H1 (cell line): ENCODE measurements around the gene ST8SIA4. TPM values are rescaled to one million over a fixed set of nuclear protein-coding genes. Genes with fewer than 3 reads are reported as not detected.

ENCODE experiments used
- CTCF ChIA-PET: fragments of 300-600 bp; sonication (Branson Sonifier 250); formaldehyde crosslinking; loops from one replicate; lab custom pipeline; 2021; ENCODE audit not compliant: partially characterized antibody; lab: Charles Lee
- POLR2A ChIA-PET: fragments of 300-600 bp; sonication (Branson Sonifier 250); formaldehyde crosslinking; loops from one replicate; lab custom pipeline; 2021; ENCODE audit warnings: inconsistent platforms; ENCODE audit not compliant: partially characterized antibody; lab: Charles Lee
- DNase-seq, 2 experiments: peaks; one replicate each; pipeline versions ENCODE4 v3.0.0 to v3.0.0-alpha.2; 2010 to 2022; ENCODE audit warnings: low spot score in 2 of 2, low read depth in 1 of 2, mixed read lengths in 1 of 2
- FAIRE-seq: peaks from 2 replicates; lab custom pipeline; 2011; peaks lifted over from hg19 to GRCh38; lab: Jason Lieb, UNC
- H2AFZ ChIP-seq: 2 replicates; pipeline ENCODE4 v1.8.1; 2012; ENCODE audit warnings: low read length, inconsistent platforms
- H2AK5ac ChIP-seq: 2 replicates; pipeline ENCODE4 v1.6.1; 2013; ENCODE audit warnings: low read depth, low read length
- H2BK120ac ChIP-seq: replicated peaks from 2 replicates; pipeline ENCODE3; 2013; ENCODE audit warnings: low read depth, low read length, inconsistent platforms
- H2BK12ac ChIP-seq: 2 replicates; pipeline ENCODE4 v1.6.1; 2013; ENCODE audit warnings: low read depth, low read length
- H2BK15ac ChIP-seq: 2 replicates; pipeline ENCODE4 v1.6.1; 2013; ENCODE audit warnings: low read length
- H2BK20ac ChIP-seq: 2 replicates; pipeline ENCODE4 v1.6.1; 2013; ENCODE audit warnings: low read length
- H2BK5ac ChIP-seq: 2 replicates; pipeline ENCODE4 v1.6.1; 2013; ENCODE audit warnings: low read depth, low read length
- H3K14ac ChIP-seq: 2 replicates; pipeline ENCODE4 v1.6.1; 2013; ENCODE audit warnings: inconsistent platforms; ENCODE audit not compliant: insufficient read length
- H3K18ac ChIP-seq: 2 replicates; pipeline ENCODE4 v1.6.1; 2013; ENCODE audit warnings: low read length; ENCODE audit errors: extremely low read depth
- H3K23ac ChIP-seq: 2 replicates; pipeline ENCODE4 v1.6.1; 2013; ENCODE audit warnings: inconsistent platforms; ENCODE audit not compliant: insufficient read length
- H3K23me2 ChIP-seq: 2 replicates; pipeline ENCODE4 v1.6.1; 2013; ENCODE audit warnings: low read depth, low read length
- H3K27ac ChIP-seq: 2 replicates; pipeline ENCODE4 v1.6.1; 2011; ENCODE audit warnings: low read depth, low read length, inconsistent platforms
- H3K27me3 ChIP-seq, 4 experiments: replicated peaks in 1 of 4; 1 replicate in 1 of 4; 2 replicates in 3 of 4; pipeline versions ENCODE4 v1.6.1 to v1.8.1; 2011 to 2013; ENCODE audit warnings: low read length in 3 of 4, mild to moderate bottlenecking in 3 of 4, inconsistent platforms in 2 of 4, mixed read lengths in 2 of 4, moderate library complexity in 1 of 4; ENCODE audit not compliant: control insufficient read depth in 3 of 4, insufficient read depth in 3 of 4; ENCODE audit errors: extremely low read depth in 1 of 4
- H3K36me3 ChIP-seq, 4 experiments: 2 replicates each; pipeline versions ENCODE4 v1.6.1 to v1.8.1; 2011 to 2013; ENCODE audit warnings: mild to moderate bottlenecking in 4 of 4, low read length in 3 of 4, moderate library complexity in 2 of 4, control low read depth in 1 of 4, inconsistent platforms in 1 of 4; ENCODE audit not compliant: insufficient read depth in 4 of 4, control insufficient read depth in 2 of 4
- H3K4ac ChIP-seq: replicated peaks from 2 replicates; pipeline ENCODE3; 2013; ENCODE audit warnings: low read length, low read depth, mixed read lengths, inconsistent platforms; ENCODE audit not compliant: insufficient read length
- H3K4me1 ChIP-seq, 4 experiments: replicated peaks in 1 of 4; 1 replicate in 1 of 4; 2 replicates in 3 of 4; pipeline versions ENCODE4 v1.6.1 to v1.8.1; 2011 to 2013; ENCODE audit warnings: low read length in 3 of 4, inconsistent platforms in 2 of 4, mixed read lengths in 1 of 4; ENCODE audit not compliant: insufficient read depth in 4 of 4, control insufficient read depth in 3 of 4
- H3K4me2 ChIP-seq, 2 experiments: 2 replicates each; pipeline versions ENCODE4 v1.6.1 to v1.8.1; 2011 to 2013; ENCODE audit warnings: low read depth in 2 of 2, low read length in 2 of 2, control low read depth in 1 of 2, inconsistent platforms in 1 of 2, mild to moderate bottlenecking in 1 of 2; ENCODE audit not compliant: insufficient read depth in 1 of 2
- H3K4me3 ChIP-seq, 4 experiments: fragments of 200-600, 300-600 bp in 1 of 4; sonication (generic), shearing (Covaris generic), sonication (Bioruptor Twin) in 1 of 4; 2 replicates each; pipeline versions ENCODE4 v1.5.1 to v1.8.1; 2011 to 2016; ENCODE audit warnings: low read length in 4 of 4, low read depth in 3 of 4, control low read depth in 2 of 4, inconsistent platforms in 2 of 4, mild to moderate bottlenecking in 2 of 4, mixed read lengths in 1 of 4, moderate library complexity in 1 of 4; ENCODE audit not compliant: insufficient read depth in 2 of 4; ENCODE audit errors: extremely low read depth in 1 of 4
- H3K56ac ChIP-seq: replicated peaks from 2 replicates; pipeline ENCODE3; 2013; ENCODE audit warnings: low read depth, mild to moderate bottlenecking, mixed read lengths, low read length, inconsistent platforms; ENCODE audit not compliant: insufficient read length
- H3K79me1 ChIP-seq: 2 replicates; pipeline ENCODE4 v1.6.1; 2013; ENCODE audit warnings: low read depth, low read length, control low read depth
- H3K79me2 ChIP-seq, 2 experiments: 2 replicates each; pipeline versions ENCODE4 v1.6.1 to v1.8.1; 2012 to 2013; ENCODE audit warnings: low read length in 2 of 2, mild to moderate bottlenecking in 2 of 2, inconsistent platforms in 1 of 2; ENCODE audit not compliant: insufficient read depth in 2 of 2, control insufficient read depth in 1 of 2
- H3K9ac ChIP-seq, 4 experiments: replicated peaks in 1 of 4; 1 replicate in 1 of 4; 2 replicates in 3 of 4; pipeline versions ENCODE4 v1.6.1 to v1.8.1; 2011 to 2013; ENCODE audit warnings: low read depth in 3 of 4, low read length in 3 of 4, control low read depth in 2 of 4, mild to moderate bottlenecking in 2 of 4, moderate library complexity in 2 of 4, inconsistent platforms in 1 of 4; ENCODE audit errors: extremely low read depth in 1 of 4
- H3K9me3 ChIP-seq, 2 experiments: 2 replicates each; pipeline versions ENCODE4 v1.6.1 to v1.8.1; 2012 to 2013; ENCODE audit warnings: mild to moderate bottlenecking in 2 of 2, moderate library complexity in 2 of 2, control low read depth in 1 of 2, inconsistent platforms in 1 of 2, low read depth in 1 of 2, low read length in 1 of 2, mixed read lengths in 1 of 2; ENCODE audit not compliant: insufficient read depth in 2 of 2
- H4K20me1 ChIP-seq, 2 experiments: replicated peaks in 1 of 2; 2 replicates each; pipeline versions ENCODE3 to v1.8.1; 2011 to 2013; ENCODE audit warnings: inconsistent platforms in 2 of 2, low read length in 2 of 2, mild to moderate bottlenecking in 1 of 2; ENCODE audit not compliant: insufficient read depth in 2 of 2, control insufficient read depth in 1 of 2
- H4K5ac ChIP-seq: 2 replicates; pipeline ENCODE4 v1.6.1; 2013; ENCODE audit warnings: low read length, low read depth, mixed read lengths, inconsistent platforms; ENCODE audit not compliant: insufficient read length
- H4K8ac ChIP-seq: 2 replicates; pipeline ENCODE4 v1.8.0; 2013; ENCODE audit warnings: mild to moderate bottlenecking, moderate library complexity, low read length, inconsistent platforms; ENCODE audit not compliant: insufficient read depth; ENCODE audit errors: extremely low read depth
- H4K91ac ChIP-seq: replicated peaks from 2 replicates; pipeline ENCODE3; 2013; ENCODE audit warnings: low read length, mixed read lengths, inconsistent platforms; ENCODE audit not compliant: insufficient read length
- BACH1 ChIP-seq: IDR thresholded peaks from 2 replicates; pipeline ENCODE4 v1.6.1; 2012; ENCODE audit warnings: low read length, improper control_type of control experiment
- CBX8 ChIP-seq: fragments of 300-800, 300-1000 bp; sonication (generic); IDR thresholded peaks from 2 replicates; pipeline ENCODE4 v1.7.1; 2016; ENCODE audit warnings: low read depth, low read length, borderline replicate concordance
- FOSL1 ChIP-seq: IDR thresholded peaks from 2 replicates; pipeline ENCODE4 v1.6.1; 2011; ENCODE audit warnings: mild to moderate bottlenecking, low read depth, low read length, moderate library complexity; ENCODE audit not compliant: insufficient read depth
- MAFK ChIP-seq: IDR thresholded peaks from 2 replicates; pipeline ENCODE4 v1.6.1; 2012; ENCODE audit warnings: low read depth, mild to moderate bottlenecking, improper control_type of control experiment, low read length
- MAX ChIP-seq: IDR thresholded peaks from 2 replicates; pipeline ENCODE4 v1.6.1; 2012; ENCODE audit warnings: inconsistent platforms
- NRF1 ChIP-seq: IDR thresholded peaks from 2 replicates; pipeline ENCODE4 v1.6.1; 2011; ENCODE audit warnings: mild to moderate bottlenecking, low read depth, low read length, improper control_type of control experiment
- RAD21 ChIP-seq, 2 experiments: IDR thresholded peaks in 1 of 2; conservative IDR thresholded peaks in 1 of 2; 2 replicates each; pipeline ENCODE4 v1.6.1; 2011; ENCODE audit warnings: low read depth in 2 of 2, low read length in 2 of 2, improper control_type of control experiment in 1 of 2, inconsistent platforms in 1 of 2, mild to moderate bottlenecking in 1 of 2, moderate library complexity in 1 of 2
- RFX5 ChIP-seq: IDR thresholded peaks from 2 replicates; pipeline ENCODE4 v1.6.1; 2011; ENCODE audit warnings: low read depth, low read length, improper control_type of control experiment, borderline replicate concordance
- SUZ12 ChIP-seq: fragments of 200-600 bp; sonication (generic); IDR thresholded peaks from 2 replicates; pipeline ENCODE4 v1.6.1; 2012; ENCODE audit warnings: mild to moderate bottlenecking, inconsistent platforms, low read length, moderate library complexity, mixed read lengths
- TAF1 ChIP-seq: IDR thresholded peaks from 2 replicates; pipeline ENCODE4 v1.6.1; 2011; ENCODE audit warnings: mild to moderate bottlenecking, low read depth, low read length
- TAF7 ChIP-seq: optimal IDR thresholded peaks from 2 replicates; pipeline ENCODE3; 2011; ENCODE audit warnings: low read depth, mild to moderate bottlenecking, inconsistent platforms, low read length, moderate library complexity, borderline replicate concordance
- WGBS, 2 experiments: shearing (Covaris generic) in 1 of 2; methylation state at CpG; one replicate each; pipeline versions ENCODE4 v1.1.6 to v1.1.7; 2013 to 2015; ENCODE audit warnings: low lambda C conversion rate in 2 of 2, mixed read lengths in 2 of 2, inconsistent platforms in 1 of 2, low coverage in 1 of 2, missing lambda C conversion rate in 1 of 2; ENCODE audit not compliant: insufficient replicate concordance in 2 of 2, insufficient coverage in 1 of 2, insufficient read length in 1 of 2; ENCODE audit errors: extremely low coverage in 1 of 2, missing lambda C conversion rate in 1 of 2; 5-methylcytosine and 5-hydroxymethylcytosine counted together
- polyA plus RNA-seq, 7 experiments: library from polyadenylated mRNA; depleted of rRNA in 3 of 7; stranded (reverse) in 5 of 7; unstranded in 2 of 7; fragments of >200 nt in 5 of 7; fragments of 200-250 nt in 2 of 7; gene quantifications; 1 replicate in 5 of 7; 2 replicates in 1 of 7; 4 replicates in 1 of 7; pipeline versions ENCODE4 v1.2.1 to v1.2.3, GENCODE V29; 2011 to 2013; ENCODE audit warnings: missing spikeins in 2 of 7, mixed read lengths in 2 of 7
- total RNA-seq: library from RNA; stranded (reverse); fragmentation: NEBNext Ultra II Directional; extraction: Animal tissue kit (Norgen Biotek cat#: 25700); gene quantifications from 2 replicates; pipeline ENCODE4 v1.2.1, GENCODE V29; 2021

Gene ST8SIA4
- total and polyA plus RNA-seq, 2 of the 8 experiments (the other 6 are each of a cell fraction or from before 2014, with no cell fraction given): 0.08 to 0.50 TPM

- Histone ChIP-seq H3K4ac (no peak overlapping the region), H3K4me3 (no peak overlapping the region), H3K14ac (no peak overlapping the region), H3K27ac (no peak overlapping the region), H3K23me2 (no peaks in the 10 kb centered on the region), H3K18ac (no peak overlapping the region), H2BK15ac (no peak overlapping the region), H2BK12ac (no peak overlapping the region), H3K79me2 (no peaks in the 10 kb centered on the region), H4K91ac (no peak overlapping the region), H3K23ac (no peak overlapping the region), H2BK120ac (no peak overlapping the region), H3K36me3 (no peaks in the 10 kb centered on the region), H3K4me2 (no peak overlapping the region), H3K79me1 (no peaks in the 10 kb centered on the region), H3K56ac (no peak overlapping the region), H3K4me1 (peaks cover 0 to 5% (median 2%) of the 10 kb centered on the region in 4 experiments; a peak in 2 of 7 replicates), H2AK5ac (no peak overlapping the region), H3K9me3 (no peaks in the 10 kb centered on the region), H2AFZ (no peak overlapping the region), H3K27me3 (peaks cover 0 to 7% (median 4%) of the 10 kb centered on the region in 4 experiments; a peak in 5 of 7 replicates), H2BK20ac (no peak overlapping the region), H3K9ac (no peak overlapping the region), H4K8ac (no peak overlapping the region), H2BK5ac (no peak overlapping the region), H4K20me1 (no peaks in the 10 kb centered on the region), H4K5ac (no peak overlapping the region)
- TF ChIP-seq SUZ12 (no peak), RAD21 (IDR thresholded peaks at IDR 0.05 in 1 of 2, conservative IDR thresholded peaks at IDR 0.05 in 1 of 2; ENCODE audit: low read depth in 2 of 2, low read length in 2 of 2) (no peak), TAF7 (no peak), TAF1 (no peak), BACH1 (no peak), MAFK (no peak), CBX8 (no peak), FOSL1 (no peak), NRF1 (no peak), RFX5 (no peak), MAX (no peak)
- CTCF ChIA-PET: interaction anchor here (0.7 to 1.8 kb wide), 2 partner anchors 16 to 158 kb away, joined by 5 read pairs; no protein-coding TSS in a partner anchor
- FAIRE-seq: no peak
- 83% methylated on average over 5 of the region's 5 CpGs; no CpG with 5 or more reads in 1 of the 2 experiments for WGBS, 2 experiments
- POLR2A ChIA-PET: no interaction called here
- no peak for DNase-seq
Measured at GRCh38 chr5:100758306-100758705, 144.8 kb downstream of the ST8SIA4 start.
